DMS79 treated with DMSO at 0.1 percent for 48 hours (cell line): ENCODE data around the gene DHX8.
"Not testable (repeated sequence)": the region's sequence is repeated elsewhere in the genome, so short reads cannot be mapped to it uniquely, and the experiment has no call there.

Experiments used
- DNase-seq: peaks from one replicate; lab custom pipeline; 2025; lab: John Stamatoyannopoulos, UW

The DHX8 gene

DNA sequence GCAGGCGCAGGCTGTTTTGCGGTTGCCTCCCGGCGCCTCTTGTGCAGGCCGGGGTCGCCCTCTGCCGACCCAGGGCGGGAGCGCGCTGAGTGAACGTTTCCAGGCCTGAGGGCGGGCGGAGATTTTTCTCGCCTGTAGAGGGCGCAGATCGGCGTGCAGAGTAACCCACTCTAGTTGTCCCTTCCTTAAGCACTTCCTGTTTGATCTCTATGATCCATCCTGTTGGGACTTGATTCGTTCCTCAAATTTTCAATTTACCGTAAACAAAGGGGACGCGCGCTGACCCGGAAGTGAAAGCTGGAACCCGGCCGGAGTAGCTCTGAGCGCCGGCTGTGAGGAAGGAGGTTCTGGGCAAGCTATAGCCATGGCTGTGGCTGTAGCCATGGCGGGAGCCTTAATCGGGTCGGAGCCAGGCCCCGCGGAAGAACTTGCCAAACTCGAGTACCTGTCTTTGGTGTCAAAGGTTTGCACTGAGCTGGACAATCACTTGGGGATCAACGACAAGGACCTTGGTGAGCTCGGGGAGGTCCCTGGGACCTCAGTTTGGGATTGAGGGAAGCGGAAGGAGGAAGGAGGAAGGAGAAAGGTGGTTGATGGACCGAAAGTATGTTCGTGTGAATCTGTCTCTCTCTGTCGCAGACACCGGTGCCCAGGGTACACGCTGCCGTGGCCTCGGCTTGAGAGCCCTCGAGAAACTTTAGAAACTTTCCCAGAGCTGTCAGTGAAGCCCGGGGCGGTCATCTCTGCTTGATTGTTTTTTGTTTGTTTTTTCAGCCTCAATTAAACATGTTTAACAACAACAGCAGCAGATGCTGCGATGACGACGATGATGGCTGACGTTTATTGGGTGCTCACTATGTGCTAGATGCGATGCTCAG, at the start of gene DHX8:
Gene DHX8 (plus strand): TSS at position 302 of the 878 bp plus-strand sequence. CDS start 63 bp downstream, at position 365.
- DNase-seq: peak; percentile 99

DNA sequence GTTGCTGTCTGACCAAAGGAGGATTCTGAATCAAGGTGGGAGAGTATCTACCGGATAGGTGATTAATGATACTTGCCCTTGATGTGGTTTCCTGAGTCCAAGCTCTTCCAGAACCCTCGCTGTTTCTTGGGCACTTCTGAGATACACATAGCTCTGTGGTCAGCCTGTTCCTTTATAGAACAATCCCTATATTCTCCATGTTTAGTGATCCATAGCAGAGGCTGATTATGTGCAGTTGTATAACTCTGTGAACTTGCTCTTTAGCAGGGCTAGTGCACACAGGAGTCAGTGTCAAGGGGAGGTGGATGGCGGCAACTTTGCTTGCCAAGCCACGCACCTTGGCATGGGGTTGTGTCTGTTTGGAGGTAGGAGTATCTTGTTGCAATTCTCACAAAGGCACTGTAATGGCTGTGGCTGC, 48.9 kb upstream of the DHX8 start:
- no peak for DNase-seq

DNA sequence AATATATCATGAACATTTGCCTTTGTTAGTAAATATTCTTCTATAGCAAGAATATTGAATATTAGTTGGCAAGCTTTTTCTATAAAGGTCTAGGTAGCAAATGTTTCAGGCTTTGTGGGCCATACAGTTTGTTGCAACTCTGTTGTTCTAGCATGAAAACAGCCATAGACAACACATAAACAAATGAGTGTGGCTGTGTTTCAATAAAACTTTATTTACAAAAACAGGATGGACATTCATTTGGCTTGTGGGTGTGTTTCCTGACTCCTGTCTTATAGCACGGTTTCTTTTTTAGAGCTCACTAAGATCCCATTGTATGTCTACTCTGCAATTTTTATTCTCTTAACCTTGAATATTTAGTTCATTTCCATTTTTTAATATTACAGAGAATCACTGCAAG, 46.0 kb upstream of the DHX8 start:
- DNase-seq: no peak

DNA sequence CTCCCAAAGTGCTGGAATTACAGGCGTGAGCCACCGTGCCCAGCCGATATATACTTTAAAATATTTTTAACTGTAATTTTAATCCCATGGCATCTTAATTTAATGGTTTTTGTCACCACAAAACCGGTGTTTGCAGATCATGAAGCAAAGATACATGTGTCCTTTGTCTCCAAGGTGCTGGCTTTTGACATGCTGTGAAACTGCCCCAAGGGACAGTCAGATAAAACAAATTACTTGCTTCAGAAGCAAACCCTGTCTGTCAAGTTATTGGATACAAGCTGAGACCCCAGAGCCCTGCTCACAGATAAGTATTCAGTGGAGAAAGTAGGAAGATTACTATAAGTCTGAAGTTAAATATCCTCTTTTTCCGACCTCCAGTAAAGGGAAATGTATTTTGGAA, 45.1 kb upstream of the DHX8 start:
- DNase-seq: no peak

DNA sequence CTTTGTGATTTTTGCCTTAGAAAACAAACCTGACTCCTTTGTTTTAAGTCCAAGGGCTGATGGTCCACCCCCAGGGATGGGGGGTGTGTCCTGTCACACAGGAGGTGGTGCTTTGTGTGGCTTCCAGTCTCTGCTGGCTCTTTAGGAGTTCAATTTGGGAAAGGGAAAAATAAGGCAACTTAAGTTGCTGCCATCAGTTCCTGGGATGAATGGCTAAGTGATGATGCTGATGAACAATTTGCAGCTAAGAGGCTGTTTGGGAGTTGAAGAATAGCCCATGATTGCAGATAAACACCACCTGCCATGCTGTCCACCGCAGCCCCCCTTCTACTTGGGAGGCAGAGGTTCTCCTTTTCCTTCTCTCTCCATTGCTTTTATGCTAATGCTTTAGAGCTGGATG, 44.7 kb upstream of the DHX8 start:
- DNase-seq: no peak

DNA sequence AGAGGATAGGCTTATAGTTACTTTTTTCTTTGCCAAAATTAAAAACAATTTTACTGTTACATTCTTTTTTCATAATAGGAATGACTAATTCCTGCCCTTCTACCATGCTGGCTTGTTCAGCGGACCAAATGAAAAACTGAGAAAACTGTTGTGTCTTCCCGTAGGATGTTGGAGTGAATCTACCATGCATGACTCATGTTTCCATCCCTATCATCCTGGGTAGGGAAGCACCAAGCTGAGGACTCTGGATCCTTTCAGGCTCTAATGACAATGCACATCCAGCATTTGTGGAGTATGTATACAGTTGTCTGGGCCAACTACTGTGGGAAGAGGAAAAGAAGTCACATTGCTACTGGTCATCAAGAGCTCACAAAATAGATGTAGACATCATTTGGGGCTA, 41.1 kb upstream of the DHX8 start:
- DNase-seq: no peak

DNA sequence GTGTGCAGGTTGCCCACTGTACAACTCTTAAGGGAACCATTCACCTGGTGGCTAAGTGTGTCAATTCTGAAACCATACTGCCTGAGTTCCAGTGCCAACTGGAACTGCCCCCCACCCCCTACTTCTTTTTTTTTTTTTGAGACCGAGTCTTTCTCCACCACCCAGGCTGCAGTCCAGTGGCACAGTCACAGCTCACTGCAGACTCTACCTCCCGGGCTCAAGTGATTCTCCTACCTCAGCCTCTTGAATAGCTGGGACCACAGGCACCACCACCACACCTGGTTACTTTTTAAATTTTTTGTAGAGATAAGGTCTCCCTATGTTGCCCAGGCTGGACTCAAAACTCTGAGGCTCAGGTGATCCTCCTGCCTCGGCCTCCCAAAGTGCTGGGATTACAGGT, 40.4 kb upstream of the DHX8 start:
- DNase-seq: no peak

DNA sequence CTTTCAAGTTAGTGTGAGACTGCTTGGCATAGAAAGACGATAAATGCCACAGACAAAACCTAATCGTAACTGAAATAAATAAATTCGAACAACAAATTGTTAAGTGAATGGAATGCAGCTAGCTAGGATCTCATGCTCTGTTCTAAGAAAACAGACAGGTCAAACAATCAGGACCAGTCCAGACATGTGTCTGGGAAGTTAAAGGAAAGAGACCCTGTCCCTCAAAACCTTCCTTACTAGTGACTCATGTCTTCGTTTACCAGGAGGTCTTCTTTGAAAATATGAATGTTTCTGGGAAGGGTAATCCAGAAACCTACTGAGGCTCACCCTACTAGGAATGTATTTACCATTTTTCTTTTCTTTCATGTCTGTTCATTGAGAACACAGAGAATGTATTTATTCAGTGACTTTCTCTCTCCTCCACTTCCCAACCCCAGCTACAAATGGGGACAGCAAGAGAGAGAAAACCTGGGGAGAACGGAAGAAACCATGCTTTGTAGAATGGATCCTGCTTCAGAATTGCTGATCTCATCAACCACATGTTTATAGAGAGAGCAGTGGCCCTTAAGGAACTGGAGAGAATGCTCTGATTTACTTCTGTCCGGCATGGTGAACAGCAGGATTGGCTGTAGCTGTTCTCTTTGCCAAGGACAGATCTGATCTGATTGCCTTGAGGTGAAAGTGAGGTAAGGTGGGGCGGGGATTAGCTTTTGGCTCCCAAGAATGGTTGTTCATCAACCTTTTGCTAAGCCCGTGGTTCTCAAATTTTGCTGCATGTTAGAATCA, 39.4 kb upstream of the DHX8 start:
- no peak for DNase-seq

DNA sequence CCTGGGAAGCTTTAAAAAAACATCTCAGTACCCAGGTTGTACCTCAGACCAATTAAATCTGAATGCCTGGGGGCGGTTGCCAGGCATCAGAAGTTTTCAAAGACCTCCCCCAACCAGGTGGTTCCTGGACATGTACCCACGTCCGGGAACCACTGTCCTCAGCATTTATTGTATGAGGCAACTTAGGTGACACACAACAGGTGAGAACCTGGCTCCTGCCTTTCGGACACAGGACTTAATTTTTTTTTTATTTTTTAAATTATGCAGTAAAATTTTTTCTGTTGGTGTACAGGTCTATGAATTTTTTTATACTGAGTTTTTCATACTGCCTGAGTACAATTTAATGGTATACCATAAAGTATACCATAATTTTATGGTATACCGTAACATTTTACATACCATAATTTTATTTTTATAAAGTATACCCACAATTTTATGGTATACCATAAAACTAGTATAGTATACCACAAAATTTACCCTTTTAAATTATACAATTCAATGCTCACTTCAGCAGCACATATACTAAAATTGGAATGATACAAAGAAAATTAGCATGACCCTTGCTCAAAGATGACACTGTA, 38.7 kb upstream of the DHX8 start:
- DNase-seq: no peak

DNA sequence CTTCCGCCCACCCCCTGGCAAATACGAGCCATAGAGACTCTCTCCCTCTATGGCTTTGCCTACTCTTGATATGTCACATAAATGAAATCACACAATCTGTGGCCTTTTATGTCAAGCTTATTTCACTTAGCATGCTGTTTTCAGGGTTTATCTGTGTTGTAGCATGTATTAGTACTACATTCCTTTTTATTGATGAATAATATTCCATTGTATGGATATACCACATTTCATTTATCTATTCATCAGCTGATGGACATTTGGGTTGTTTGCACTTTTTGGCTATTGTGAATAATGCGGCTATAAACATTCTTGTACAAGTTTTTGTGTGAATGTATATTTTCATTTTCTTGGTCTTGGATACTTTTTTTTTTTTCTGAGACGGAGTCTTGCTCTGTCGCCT, 37.0 kb upstream of the DHX8 start:
- no peak for DNase-seq

DNA sequence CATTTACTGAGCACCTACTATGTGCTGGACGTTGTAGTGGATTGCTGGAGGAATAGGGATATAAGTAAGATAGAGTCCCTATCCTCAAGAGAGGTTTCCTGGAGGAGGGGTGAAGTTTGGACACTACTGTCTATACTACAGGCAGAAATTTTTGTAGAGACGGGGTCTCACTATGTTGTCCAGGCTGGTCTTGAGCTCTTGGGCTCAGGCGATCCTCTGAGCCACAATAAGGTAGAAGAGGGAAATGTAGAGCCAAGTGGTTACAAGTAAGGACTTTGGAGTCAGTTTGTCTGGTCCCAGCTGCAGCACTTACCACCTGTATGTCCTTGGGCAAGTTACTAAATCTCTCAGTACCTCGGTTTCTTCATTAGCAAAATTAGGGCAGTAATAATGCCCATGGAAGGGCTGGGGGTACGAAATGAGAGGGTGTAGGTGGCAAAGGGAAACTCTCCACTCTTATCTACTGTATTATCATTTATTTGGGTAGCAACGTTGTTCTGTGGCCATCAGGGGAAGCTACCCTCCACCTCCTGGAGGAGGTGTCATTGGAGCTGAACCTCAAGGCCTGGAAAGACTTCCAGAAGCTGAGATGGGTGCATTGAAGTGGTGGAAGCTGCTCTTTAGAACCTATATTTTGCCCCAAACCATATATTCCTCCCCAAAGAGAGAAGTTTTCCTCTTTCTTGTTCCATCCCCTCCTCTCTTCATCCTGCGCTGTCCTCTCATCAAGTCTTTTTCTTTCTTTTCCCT, 34.9 kb upstream of the DHX8 start:
- DNase-seq: no peak

DNA sequence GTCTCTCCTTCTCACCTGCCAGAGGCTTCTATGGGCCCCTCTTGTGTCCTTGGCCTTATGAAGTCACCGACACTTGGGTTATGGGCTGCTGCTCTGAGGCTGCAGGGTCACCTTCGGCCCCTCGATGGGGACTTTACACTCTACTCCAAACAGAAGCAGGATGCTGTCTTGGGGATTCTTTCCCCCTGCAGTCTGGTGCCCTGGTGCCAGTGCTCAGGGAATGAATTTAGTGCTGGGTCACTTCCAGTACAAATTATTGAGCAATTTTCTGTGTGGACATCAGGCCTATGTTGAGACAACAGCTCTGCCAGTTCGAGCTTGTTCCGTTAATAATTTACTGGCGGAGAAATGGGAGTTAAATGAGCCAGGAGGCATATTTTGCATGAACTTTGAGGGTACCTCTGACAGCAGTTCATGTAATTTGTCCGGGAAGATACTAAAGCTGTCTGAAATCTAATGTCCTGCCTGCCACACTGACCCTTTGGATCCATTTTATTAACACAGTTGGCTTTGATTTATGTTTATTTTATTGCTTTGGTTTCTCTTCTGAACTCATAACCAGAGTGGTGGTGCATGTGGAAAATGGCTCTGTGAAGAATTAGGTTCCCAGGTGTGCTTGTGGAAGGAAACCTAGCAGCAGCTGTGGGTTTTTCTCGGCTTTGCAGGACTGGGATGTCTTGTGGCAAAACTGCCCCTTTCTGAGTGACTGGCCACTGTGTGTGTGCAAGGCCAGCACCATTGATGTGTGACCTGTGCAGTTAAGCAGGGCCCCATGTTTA, 34.1 kb upstream of the DHX8 start:
- no peak for DNase-seq

DNA sequence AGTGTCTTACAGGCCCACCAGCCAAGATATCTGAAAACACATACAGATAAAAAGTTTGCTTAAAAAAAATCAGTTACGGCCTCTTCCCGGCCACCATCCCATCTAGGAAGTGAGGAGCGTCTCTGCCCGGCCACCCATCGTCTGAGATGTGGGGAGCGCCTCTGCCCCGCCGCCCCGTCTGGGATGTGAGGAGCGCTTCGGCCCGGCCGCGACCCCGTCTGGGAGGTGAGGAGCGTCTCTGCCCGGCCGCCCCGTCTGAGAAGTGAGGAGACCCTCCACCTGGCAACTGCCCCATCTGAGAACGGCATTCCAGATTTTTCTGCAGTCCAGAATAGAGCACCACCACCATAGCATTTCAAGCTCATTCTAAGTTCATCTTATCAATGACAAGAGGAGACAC, 33.0 kb upstream of the DHX8 start:
- not testable (repeated sequence) for DNase-seq

DNA sequence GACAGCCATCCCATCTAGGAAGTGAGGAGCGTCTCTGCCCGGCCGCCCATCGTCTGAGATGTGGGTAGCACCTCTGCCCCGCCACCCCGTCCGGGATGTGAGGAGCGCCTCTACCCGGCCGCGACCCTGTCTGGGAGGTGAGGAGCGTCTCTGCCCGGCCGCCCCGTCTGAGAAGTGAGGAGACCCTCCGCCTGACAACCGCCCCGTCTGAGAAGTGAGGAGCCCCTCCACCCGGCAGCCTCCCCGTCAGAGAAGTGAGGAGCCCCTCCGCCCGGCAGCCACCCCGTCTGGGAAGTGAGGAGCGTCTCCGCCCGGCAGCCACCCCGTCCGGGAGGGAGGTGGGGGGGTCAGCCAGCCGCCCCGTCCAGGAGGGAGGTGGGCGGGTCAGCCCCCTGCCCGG, 32.0 kb upstream of the DHX8 start:
- DNase-seq: not testable (repeated sequence)

DNA sequence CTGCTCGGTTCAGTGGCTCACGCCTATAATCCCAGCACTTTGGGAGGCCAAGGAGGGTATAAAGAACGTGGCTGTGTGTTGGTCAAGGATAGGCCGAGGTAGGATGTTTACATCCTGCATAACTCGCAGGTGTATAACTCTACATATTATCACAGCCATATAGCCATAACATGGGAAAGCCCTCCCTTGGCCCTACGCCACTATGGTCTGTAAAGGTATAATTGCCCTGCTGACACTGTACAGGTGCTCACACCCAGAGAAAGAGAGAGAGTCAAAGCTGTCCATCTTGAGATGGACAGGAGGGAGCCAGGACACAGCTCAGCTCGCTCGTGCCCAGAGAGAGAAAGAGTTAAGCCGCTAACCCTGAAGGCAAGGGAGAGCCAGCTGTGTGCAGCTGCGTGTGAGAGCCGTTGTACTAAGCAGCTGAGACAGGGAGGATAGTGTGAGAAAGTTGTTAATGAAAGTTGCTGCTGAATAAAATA, 30.4 kb upstream of the DHX8 start:
- DNase-seq: no peak

DNA sequence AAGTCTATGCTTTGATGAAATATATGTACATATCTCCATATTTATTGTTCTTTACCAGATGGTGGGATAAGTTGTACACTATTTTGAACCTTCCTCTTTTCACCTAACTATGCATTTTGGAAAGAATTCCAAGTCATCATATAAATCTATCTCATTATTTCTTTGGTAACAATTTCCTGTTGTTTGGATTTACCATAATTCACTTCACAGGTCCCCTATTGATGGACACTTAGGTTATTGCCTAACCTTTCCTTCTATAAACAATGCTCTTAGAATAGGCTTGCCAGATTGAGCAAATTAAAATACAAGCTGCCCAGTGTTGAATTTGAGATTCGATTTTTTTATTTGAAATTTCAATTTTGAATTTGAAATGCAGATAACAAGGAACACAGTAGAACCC, 28.9 kb upstream of the DHX8 start:
- no peak for DNase-seq

DNA sequence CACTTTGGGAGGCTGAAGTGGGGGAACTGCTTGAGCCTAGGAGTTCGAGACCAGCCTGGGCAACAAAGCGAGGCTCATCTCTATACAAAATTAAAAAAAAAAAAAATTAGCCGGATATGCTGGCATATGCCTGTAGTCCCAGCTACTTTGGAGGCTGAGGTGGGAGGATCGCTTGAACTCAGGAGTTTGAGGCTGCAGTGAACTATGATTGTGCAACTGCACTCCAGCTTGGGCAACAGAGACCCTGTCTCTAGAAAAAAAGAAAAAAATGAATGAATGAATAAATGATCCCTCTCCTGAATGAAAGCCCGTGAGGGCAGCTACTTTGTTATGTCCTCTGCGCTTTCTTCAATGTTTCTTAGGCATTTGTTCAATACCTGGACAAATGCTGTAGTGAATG, 27.7 kb upstream of the DHX8 start:
- no peak for DNase-seq

DNA sequence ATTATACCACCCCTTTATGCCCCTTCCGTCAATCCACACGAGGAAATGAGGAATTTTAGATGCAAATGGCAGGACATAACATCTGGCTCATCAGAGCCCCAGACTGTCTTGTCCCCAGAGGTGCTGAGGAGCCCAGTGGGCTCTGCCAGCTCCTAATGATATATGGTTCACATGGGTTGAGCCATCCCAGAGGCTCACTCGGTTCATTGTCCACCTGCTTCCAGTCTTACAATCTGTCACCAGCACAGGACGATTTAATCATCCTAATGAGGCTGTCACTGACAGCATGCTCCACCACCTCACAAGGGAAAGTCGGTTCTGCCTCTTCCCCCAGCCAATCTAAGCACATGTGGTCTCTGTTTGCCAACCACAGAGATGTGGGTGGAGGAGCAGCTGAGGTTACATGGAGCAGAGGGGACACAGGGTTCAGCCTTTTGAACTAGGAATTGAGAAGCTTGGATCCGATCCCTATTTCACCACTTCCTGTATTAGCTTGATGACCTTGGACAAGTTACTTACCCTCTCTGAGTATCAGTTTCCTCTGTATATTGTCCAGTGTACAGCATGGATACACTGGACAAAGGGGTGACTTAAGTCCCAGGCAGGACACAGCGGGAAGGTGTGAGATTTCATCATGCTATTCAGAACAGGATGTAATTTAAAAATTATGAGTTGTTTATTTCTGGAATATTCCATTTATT, 27.0 kb upstream of the DHX8 start:
- no peak for DNase-seq

DNA sequence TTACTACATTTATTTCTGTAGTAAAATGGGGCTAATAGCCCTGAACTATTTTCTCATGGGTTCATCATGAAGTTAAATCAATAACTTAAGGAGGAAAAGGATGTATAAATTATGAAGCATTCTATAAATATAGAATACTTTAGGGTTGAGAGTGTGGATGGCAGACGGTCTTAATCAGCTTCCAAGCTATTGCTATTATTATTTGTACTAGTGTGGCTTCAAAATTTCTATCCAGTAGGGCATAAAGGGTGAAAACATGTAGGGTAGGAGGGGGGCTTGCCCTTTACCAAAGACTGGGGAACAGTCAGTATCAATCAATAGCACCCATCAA, 26.4 kb upstream of the DHX8 start:
- no peak for DNase-seq

DNA sequence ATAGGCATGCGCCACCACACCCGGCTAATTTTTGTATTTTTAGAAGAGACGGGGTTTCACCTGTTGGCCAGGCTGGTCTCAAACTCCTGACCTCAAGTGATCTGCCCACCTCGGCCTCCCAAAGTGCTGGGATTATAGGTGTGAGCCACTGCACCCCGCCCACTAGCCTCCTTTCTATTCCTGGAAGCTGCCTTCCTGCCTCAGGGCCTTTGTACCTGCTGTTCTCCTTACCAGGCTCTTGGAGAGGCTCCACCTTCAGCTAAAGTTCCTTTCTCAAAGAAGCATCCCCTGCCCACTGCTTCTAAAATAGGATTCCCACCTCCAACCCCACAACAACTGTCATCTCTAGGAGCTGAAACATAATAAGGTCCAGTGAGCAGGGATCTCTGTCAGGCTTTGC, 23.9 kb upstream of the DHX8 start:
- DNase-seq: not testable (repeated sequence)

DNA sequence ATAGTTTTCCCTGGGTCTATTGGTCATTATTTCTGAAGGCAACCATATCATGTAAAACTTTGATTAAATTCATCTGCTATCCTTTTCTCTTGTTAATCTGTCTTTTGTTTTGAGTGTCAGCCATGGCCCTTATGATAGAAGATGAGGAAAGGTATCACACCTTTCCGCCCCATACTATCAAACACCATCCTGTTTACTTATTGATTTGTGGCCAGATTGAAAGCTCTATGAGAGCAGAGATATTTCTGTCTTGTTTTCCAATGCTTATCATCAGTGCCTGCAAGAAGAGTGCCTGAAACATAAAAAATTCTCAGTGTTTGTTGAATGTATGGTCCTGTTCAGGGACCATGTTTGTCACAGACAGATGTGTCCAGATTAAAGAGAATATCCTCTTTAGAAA, 22.6 kb upstream of the DHX8 start:
- DNase-seq: no peak
